MM.1S (cell line): Measurements from ENCODE around the gene KRT4.

ENCODE experiments used
- DNase-seq: peaks from one replicate; pipeline ENCODE4 v3.0.0-alpha.2; 2015
- H2AFZ ChIP-seq: fragments of 300-600 bp; sonication (generic); 2 replicates; pipeline ENCODE4 v1.6.0; 2016; ENCODE audit warnings: antibody characterized with exemption, low read length
- H3F3A ChIP-seq: fragments of 300-600 bp; sonication (generic); 2 replicates; pipeline ENCODE4 v1.6.1; 2016; ENCODE audit warnings: mild to moderate bottlenecking, antibody characterized with exemption, low read length, moderate library complexity, mixed read lengths; ENCODE audit not compliant: insufficient read depth
- H3K27ac ChIP-seq: fragments of 300-600 bp; sonication (generic); 2 replicates; pipeline ENCODE4 v1.5.1; 2016; ENCODE audit warnings: mild to moderate bottlenecking, low read length
- H3K27me3 ChIP-seq: fragments of 300-600 bp; sonication (generic); replicated peaks from 2 replicates; pipeline ENCODE4 v1.6.0; 2016; ENCODE audit warnings: low read length; ENCODE audit not compliant: insufficient read depth
- H3K36me3 ChIP-seq: fragments of 300-600 bp; sonication (generic); replicated peaks from 2 replicates; pipeline ENCODE4 v1.6.1; 2016; ENCODE audit warnings: mild to moderate bottlenecking, low read length, mixed read lengths; ENCODE audit not compliant: insufficient read depth
- H3K4me1 ChIP-seq: fragments of 300-600 bp; sonication (generic); 2 replicates; pipeline ENCODE4 v1.6.1; 2016; ENCODE audit warnings: low read length, mixed read lengths
- H3K4me2 ChIP-seq: fragments of 300-600 bp; sonication (generic); 2 replicates; pipeline ENCODE4 v1.6.0; 2016; ENCODE audit warnings: low read depth, low read length
- H3K4me3 ChIP-seq: fragments of 300-600 bp; sonication (generic); 2 replicates; pipeline ENCODE4 v1.5.1; 2016; ENCODE audit warnings: low read length, mixed read lengths
- H3K79me2 ChIP-seq: fragments of 300-600 bp; sonication (generic); 2 replicates; pipeline ENCODE4 v1.6.1; 2016; ENCODE audit warnings: mixed run types, low read length, mixed read lengths
- H3K9ac ChIP-seq: fragments of 300-600 bp; sonication (generic); 2 replicates; pipeline ENCODE4 v1.6.1; 2016; ENCODE audit warnings: low read length, mixed read lengths
- H3K9me2 ChIP-seq: fragments of 300-600 bp; sonication (generic); replicated peaks from 2 replicates; pipeline ENCODE4 v1.6.1; 2016; ENCODE audit warnings: mild to moderate bottlenecking, low read length, mixed read lengths; ENCODE audit not compliant: insufficient read depth
- H3K9me3 ChIP-seq: fragments of 300-600 bp; sonication (generic); replicated peaks from 2 replicates; pipeline ENCODE4 v1.6.1; 2016; ENCODE audit warnings: mild to moderate bottlenecking, low read length, mixed read lengths; ENCODE audit not compliant: insufficient read depth
- H4K20me1 ChIP-seq: fragments of 300-600 bp; sonication (generic); 2 replicates; pipeline ENCODE4 v1.6.1; 2016; ENCODE audit warnings: mild to moderate bottlenecking, low read length, moderate library complexity, mixed read lengths; ENCODE audit not compliant: insufficient read depth
- CTCF ChIP-seq: fragments of 300-600 bp; sonication (generic); IDR thresholded peaks from 2 replicates; pipeline ENCODE4 v1.5.1; 2016; ENCODE audit warnings: antibody characterized with exemption, low read length, mixed read lengths
- EZH2 ChIP-seq: fragments of 300-600 bp; sonication (generic); optimal IDR thresholded peaks from 2 replicates; pipeline ENCODE3; 2017; ENCODE audit warnings: low read depth, mild to moderate bottlenecking, antibody characterized with exemption, low read length, mixed read lengths
- EZH2phosphoT487 ChIP-seq: fragments of 300-600 bp; sonication (generic); IDR thresholded peaks from 2 replicates; pipeline ENCODE4 v1.6.1; 2018; ENCODE audit warnings: antibody characterized with exemption, low read length

The KRT4 gene

GRCh38 chr12:52798003-52798670 is 15.8 kb downstream of the KRT4 start:
- no peaks in the 10 kb centered on the region for H3K36me3 ChIP-seq
- DNase-seq: no peak
- H3K79me2 ChIP-seq: no peaks in the 10 kb centered on the region
- H3K27ac ChIP-seq: no peak overlapping the region
- H3K4me2 ChIP-seq: no peak overlapping the region
- H3K9me3 ChIP-seq: no peaks in the 10 kb centered on the region
- no peaks in the 10 kb centered on the region for H3K9me2 ChIP-seq
- no peak overlapping the region for H3K4me3 ChIP-seq
- H3K27me3 ChIP-seq: peaks cover 58% of the 10 kb centered on the region
- H3K9ac ChIP-seq: no peak overlapping the region
- H3K4me1 ChIP-seq: no peaks in the 10 kb centered on the region
- H2AFZ ChIP-seq: no peak overlapping the region
- no peak for TF ChIP-seq CTCF
- no peak for TF ChIP-seq EZH2
- no peak for TF ChIP-seq EZH2phosphoT487
- no peaks in the 10 kb centered on the region for H3F3A ChIP-seq
- no peaks in the 10 kb centered on the region for H4K20me1 ChIP-seq

- DNase-seq: no peak
- H3K27me3 ChIP-seq: peaks cover 58% of the 10 kb centered on the region
- H3K79me2 ChIP-seq: no peaks in the 10 kb centered on the region
- no peak overlapping the region for H3K27ac ChIP-seq
- no peaks in the 10 kb centered on the region for H3K9me3 ChIP-seq
- H3K4me1 ChIP-seq: no peaks in the 10 kb centered on the region
- no peaks in the 10 kb centered on the region for H3K36me3 ChIP-seq
- no peaks in the 10 kb centered on the region for H3F3A ChIP-seq
- H4K20me1 ChIP-seq: no peaks in the 10 kb centered on the region
- TF ChIP-seq EZH2: no peak
- TF ChIP-seq CTCF: no peak
- no peak for TF ChIP-seq EZH2phosphoT487
- H2AFZ ChIP-seq: no peak overlapping the region
- no peak overlapping the region for H3K4me3 ChIP-seq
- no peak overlapping the region for H3K9ac ChIP-seq
- no peaks in the 10 kb centered on the region for H3K9me2 ChIP-seq
- H3K4me2 ChIP-seq: no peak overlapping the region
These were observed 16.4 kb downstream of the KRT4 start for GRCh38 chr12:52797529-52797894.

GRCh38 chr12:52796839-52797528 is 16.9 kb downstream of the KRT4 start:
- Histone ChIP-seq H3K36me3 (no peaks in the 10 kb centered on the region), H3K4me2 (no peak overlapping the region), H3K9ac (no peak overlapping the region), H3K9me3 (no peaks in the 10 kb centered on the region), H3K9me2 (no peaks in the 10 kb centered on the region), H3K79me2 (no peaks in the 10 kb centered on the region), H3K4me3 (no peak overlapping the region), H2AFZ (no peak overlapping the region), H3K27me3 (peaks cover 58% of the 10 kb centered on the region), H3K27ac (no peak overlapping the region), H3K4me1 (no peaks in the 10 kb centered on the region), H3F3A (no peaks in the 10 kb centered on the region), H4K20me1 (no peaks in the 10 kb centered on the region)
- TF ChIP-seq EZH2 (no peak), EZH2phosphoT487 (no peak), CTCF (no peak)
- no peak for DNase-seq
